PFSK-1 (cell line): Measurements from ENCODE around the gene WDR64.

ENCODE experiments used
- POLR2AphosphoS5 ChIP-seq: IDR thresholded peaks from 2 replicates; pipeline ENCODE4 v1.6.1; 2012; ENCODE audit warnings: low read depth, mild to moderate bottlenecking, control low read depth, low read length, moderate library complexity
- REST ChIP-seq, 2 experiments: IDR thresholded peaks; 2 replicates each; pipeline versions ENCODE4 v1.6.1 to v1.8.0; 2011 to 2012; ENCODE audit warnings: low read depth in 2 of 2, low read length in 2 of 2, control low read depth in 1 of 2, inconsistent platforms in 1 of 2, mild to moderate bottlenecking in 1 of 2, moderate library complexity in 1 of 2; ENCODE audit not compliant: insufficient read depth in 1 of 2

- TF ChIP-seq REST (IDR thresholded peaks at IDR 0.05; ENCODE audit: insufficient read depth in 1 of 2, low read depth in 2 of 2, low read length in 2 of 2): no peak
- no peak for TF ChIP-seq POLR2AphosphoS5
Observed at GRCh38 chr1:241638909-241639622, 13.0 kb upstream of the WDR64 start.
